ENCODE measurements around the gene GJD2. TPM values are rescaled to one million over a fixed set of nuclear protein-coding genes. Genes with fewer than 3 reads are reported as not detected.

The GJD2 gene
- total RNA-seq, 4 donors from 2014 or later = not detected

GRCh38 chr15:34738002-34738401 is 16.8 kb downstream of the GJD2 start:
- TF ChIP-seq CTCF (IDR thresholded peaks at IDR 0.05) = no peak
- DNase-seq (ENCODE audit: low spot score) (no peak), ATAC-seq (ENCODE audit: low FRiP score) (no peak)

- no peak for DNase-seq (ENCODE audit: low spot score)
- no peak for TF ChIP-seq CTCF (IDR thresholded peaks at IDR 0.05)
- ATAC-seq (ENCODE audit: low FRiP score) = no peak
Measured at GRCh38 chr15:34737477-34737876, 17.3 kb downstream of the GJD2 start.

- ATAC-seq (ENCODE audit: low FRiP score) (no peak), DNase-seq (ENCODE audit: low spot score) (no peak)
- TF ChIP-seq CTCF (IDR thresholded peaks at IDR 0.05) = no peak
Measured at GRCh38 chr15:34734303-34734702, 20.5 kb downstream of the GJD2 start.

- DNase-seq (ENCODE audit: low spot score) (no peak), ATAC-seq (ENCODE audit: low FRiP score) (no peak)
- no peak for TF ChIP-seq CTCF (IDR thresholded peaks at IDR 0.05)
Measured at GRCh38 chr15:34733621-34734020, 21.2 kb downstream of the GJD2 start.

- DNase-seq (ENCODE audit: low spot score) (no peak), ATAC-seq (ENCODE audit: low FRiP score) (no peak)
- no peak for TF ChIP-seq CTCF (IDR thresholded peaks at IDR 0.05)
Measured at GRCh38 chr15:34732430-34732829, 22.4 kb downstream of the GJD2 start.

- ATAC-seq (ENCODE audit: low FRiP score) = no peak
- TF ChIP-seq CTCF (IDR thresholded peaks at IDR 0.05) = no peak
- DNase-seq (ENCODE audit: low spot score) = no peak
Measured at GRCh38 chr15:34730701-34731100, 24.1 kb downstream of the GJD2 start.

- ATAC-seq (ENCODE audit: low FRiP score) (no peak), DNase-seq (ENCODE audit: low spot score) (no peak)
- TF ChIP-seq CTCF (IDR thresholded peaks at IDR 0.05) = no peak
Measured at GRCh38 chr15:34729886-34730285, 24.9 kb downstream of the GJD2 start.

Measured in omental fat pad (tissue), 4 donors.